ENCODE results near the gene ZNF709.
"Not testable (repeated sequence)": the region's sequence is repeated elsewhere in the genome, so short reads cannot be mapped to it uniquely, and the experiment has no call there.

GRCh38 chr19:12439686-12440540 lies 44.7 kb downstream of the ZNF709 start:
- TF ChIP-seq FOS (IDR thresholded peaks at IDR 0.05; ENCODE audit: low read depth, low read length); BHLHE40 (IDR thresholded peaks at IDR 0.05; ENCODE audit: low read depth, low read length); RFX5 (IDR thresholded peaks at IDR 0.05; ENCODE audit: low read depth, low read length); CTCF (conservative IDR thresholded peaks at IDR 0.05; ENCODE audit: low read depth, low read length); POLR2A (IDR thresholded peaks at IDR 0.05; ENCODE audit: low read depth, low read length); CHD1 (IDR thresholded peaks at IDR 0.05; ENCODE audit: low read depth, low read length); MXI1 (IDR thresholded peaks at IDR 0.05; ENCODE audit: borderline replicate concordance, low read depth, low read length); CEBPB (IDR thresholded peaks at IDR 0.05; ENCODE audit: low read depth, low read length); RCOR1 (IDR thresholded peaks at IDR 0.05; ENCODE audit: insufficient replicate concordance, low read length): not testable (repeated sequence)
